GM12872 (cell line): ENCODE results near the gene EGFR.

Experiments
- CTCF ChIP-seq: IDR thresholded peaks from 3 replicates; pipeline ENCODE4 v1.5.1; 2011; ENCODE audit warnings: low read depth, mild to moderate bottlenecking, low read length, moderate library complexity; ENCODE audit not compliant: insufficient read depth

Gene EGFR

GRCh38 chr7:55150166-55150565 lies 131.3 kb downstream of the EGFR start:
- no peak for TF ChIP-seq CTCF

GRCh38 chr7:55150709-55151451 lies 132.1 kb downstream of the EGFR start:
- TF ChIP-seq CTCF, result no peak

GRCh38 chr7:55152516-55152915 lies 133.7 kb downstream of the EGFR start:
- TF ChIP-seq CTCF, result no peak

- no peak for TF ChIP-seq CTCF
These were observed 135.3 kb downstream of the EGFR start for GRCh38 chr7:55154096-55154495.

GRCh38 chr7:55155351-55156117 lies 136.7 kb downstream of the EGFR start:
- no peak for TF ChIP-seq CTCF

- TF ChIP-seq CTCF, result no peak
These were observed 138.3 kb downstream of the EGFR start for GRCh38 chr7:55156919-55157763.

- TF ChIP-seq CTCF, result no peak
These were observed 138.9 kb downstream of the EGFR start for GRCh38 chr7:55157764-55158105.
